ENCODE data around the gene CAPZB. TPM values are rescaled to one million over a fixed set of nuclear protein-coding genes. Genes with fewer than 3 reads are reported as not detected.

The CAPZB gene
- total and polyA plus RNA-seq, 7 donors: 128 to 454 (median 214) TPM

GRCh38 chr1:19461220-19461554, 24.2 kb downstream of the CAPZB start:
- 76% methylated on average over 6 of the region's 6 CpGs for WGBS, 2 donors
- intact Hi-C loops (cut with DNase I): no loop called here
- peak overlapping the region in 2 of 4 donors; percentile 41 to 98 for H3K27ac ChIP-seq
- no peaks in the 10 kb centered on the region for H3K36me3 ChIP-seq
- no peak overlapping the region for H3K4me3 ChIP-seq
- no peak for DNase-seq
- peaks cover 0 to 87% (median 80%) of the 10 kb centered on the region in 4 donors for H3K4me1 ChIP-seq
- TF ChIP-seq EP300 (IDR thresholded peaks at IDR 0.05): no peak
- no peak for TF ChIP-seq CTCF (IDR thresholded peaks at IDR 0.05)
- no peak for TF ChIP-seq POLR2AphosphoS5 (IDR thresholded peaks at IDR 0.05)
- no peak for TF ChIP-seq POLR2A (IDR thresholded peaks at IDR 0.05)
- H3K9me3 ChIP-seq: no peaks in the 10 kb centered on the region
- no peaks in the 10 kb centered on the region for H3K27me3 ChIP-seq

- WGBS, 2 donors: 74 to 77% methylated on average over 12 of the region's 12 CpGs
- H3K27me3 ChIP-seq: no peaks in the 10 kb centered on the region
- H3K27ac ChIP-seq: peak overlapping the region in 2 of 4 donors; percentile 41 to 98
- peaks cover 0 to 87% (median 80%) of the 10 kb centered on the region in 4 donors for H3K4me1 ChIP-seq
- H3K4me3 ChIP-seq: no peak overlapping the region
- DNase-seq: no peak
- TF ChIP-seq POLR2A (IDR thresholded peaks at IDR 0.05): no peak
- no peak for TF ChIP-seq EP300 (IDR thresholded peaks at IDR 0.05)
- TF ChIP-seq POLR2AphosphoS5 (IDR thresholded peaks at IDR 0.05): no peak
- no peak for TF ChIP-seq CTCF (IDR thresholded peaks at IDR 0.05)
- intact Hi-C loops (cut with DNase I): no loop called here
- no peaks in the 10 kb centered on the region for H3K36me3 ChIP-seq
- H3K9me3 ChIP-seq: no peaks in the 10 kb centered on the region
Observed at GRCh38 chr1:19460535-19461219, 24.7 kb downstream of the CAPZB start.

DNA sequence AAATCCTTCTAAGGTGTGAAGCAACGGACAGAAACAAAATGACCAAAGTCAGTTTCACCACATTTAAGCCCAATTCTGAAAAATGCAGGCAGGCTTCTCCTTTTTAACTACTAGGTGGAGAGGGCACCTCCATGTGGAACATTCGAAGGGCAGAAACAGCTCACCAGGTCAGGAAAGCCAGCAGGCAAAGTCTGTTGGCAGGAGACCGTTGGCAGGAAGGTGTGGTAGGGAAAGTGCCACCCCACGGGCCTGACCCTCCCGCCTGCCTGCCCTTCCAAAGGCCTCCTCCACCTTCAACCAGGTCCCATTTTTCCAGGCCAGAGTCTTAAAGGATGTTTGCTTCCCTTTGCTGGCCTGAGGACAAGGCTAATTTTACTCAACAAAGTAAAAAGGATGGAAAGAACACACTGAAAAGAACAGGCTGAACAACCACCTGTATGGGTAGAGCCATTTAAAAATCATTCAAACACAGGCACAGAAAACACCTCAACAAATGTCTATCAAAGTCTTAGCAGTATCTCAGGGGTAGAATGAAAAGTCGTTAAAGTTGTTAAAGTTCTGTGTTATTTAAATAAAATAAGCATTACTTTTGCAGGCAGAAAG, 26.4 kb downstream of the CAPZB start:
- no peak for DNase-seq
- TF ChIP-seq CTCF (IDR thresholded peaks at IDR 0.05) (no peak), EP300 (IDR thresholded peaks at IDR 0.05) (no peak), POLR2A (IDR thresholded peaks at IDR 0.05) (no peak)
- WGBS, 2 donors: 12 to 50% methylated on average over 6 of the region's 6 CpGs

DNA sequence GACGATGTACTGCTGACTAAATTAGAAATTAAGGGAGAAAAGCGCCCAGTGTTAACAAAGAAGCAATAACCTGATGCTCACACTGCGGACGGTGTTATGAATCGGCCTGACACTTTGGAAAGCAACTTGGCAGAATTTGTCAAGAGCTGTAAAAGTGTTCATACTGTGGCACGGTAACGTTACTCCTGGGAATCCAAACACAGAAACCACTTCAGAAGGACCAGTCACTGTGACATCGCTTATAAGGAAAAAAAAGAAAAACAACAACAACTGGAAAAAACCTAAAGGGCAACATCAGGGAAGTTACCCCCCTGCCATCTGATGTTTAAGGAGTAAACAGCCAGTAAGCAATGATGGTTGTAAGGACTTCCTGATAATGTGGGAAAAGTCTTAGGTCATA, 27.7 kb downstream of the CAPZB start:
- intact Hi-C loops (cut with DNase I): no loop called here
- Histone ChIP-seq H3K27ac (peak overlapping the region; percentile 61 to 98 (median 79)), H3K9me3 (no peaks in the 10 kb centered on the region), H3K27me3 (no peaks in the 10 kb centered on the region), H3K36me3 (no peaks in the 10 kb centered on the region), H3K4me1 (peaks cover 0 to 92% (median 92%) of the 10 kb centered on the region in 4 donors), H3K4me3 (no peak overlapping the region)
- no peak for TF ChIP-seq EP300 (IDR thresholded peaks at IDR 0.05)
- peak in 3 of 4 donors; percentile 23 to 27 (median 23) for TF ChIP-seq POLR2AphosphoS5 (IDR thresholded peaks at IDR 0.05)
- no peak for DNase-seq
- WGBS, 2 donors: 71 to 79% methylated on average over 8 of the region's 8 CpGs

More for the DNA sequence above, 26.4 kb downstream of the CAPZB start:
- no peaks in the 10 kb centered on the region for H3K27me3 ChIP-seq
- peaks cover 0 to 92% (median 91%) of the 10 kb centered on the region in 4 donors for H3K4me1 ChIP-seq
- H3K4me3 ChIP-seq: no peak overlapping the region
- intact Hi-C loops (cut with DNase I): no loop called here
- H3K27ac ChIP-seq: peak overlapping the region; percentile 61 to 98 (median 79)
- no peaks in the 10 kb centered on the region for H3K9me3 ChIP-seq
- no peaks in the 10 kb centered on the region for H3K36me3 ChIP-seq

DNA sequence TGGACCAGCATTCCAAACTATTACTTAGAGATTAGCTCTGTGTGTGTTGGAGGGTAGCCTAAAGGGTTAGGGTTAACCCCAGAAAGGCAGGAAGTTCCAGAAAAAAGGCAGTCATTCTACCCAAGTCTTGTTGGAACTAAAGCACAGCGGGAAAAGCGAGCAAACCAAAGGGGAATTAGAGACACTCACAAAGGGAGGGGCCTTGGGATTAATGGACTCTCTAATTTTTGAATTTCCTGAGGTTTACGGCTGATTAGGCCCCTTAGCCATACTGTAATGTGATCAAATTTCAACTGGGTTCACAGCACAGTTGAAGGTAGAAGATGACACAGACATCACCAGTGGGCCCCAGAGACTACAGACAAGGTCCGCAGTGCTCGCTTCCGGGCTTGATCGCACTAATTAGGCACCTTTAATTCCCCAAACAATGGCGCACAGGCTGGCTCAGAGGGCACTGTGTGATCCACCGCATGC, 28.3 kb downstream of the CAPZB start:
- peaks cover 0 to 95% (median 94%) of the 10 kb centered on the region in 4 donors for H3K4me1 ChIP-seq
- H3K27me3 ChIP-seq: no peaks in the 10 kb centered on the region
- TF ChIP-seq POLR2A (IDR thresholded peaks at IDR 0.05): no peak
- TF ChIP-seq POLR2AphosphoS5 (IDR thresholded peaks at IDR 0.05): no peak
- TF ChIP-seq EP300 (IDR thresholded peaks at IDR 0.05): no peak
- no peak for TF ChIP-seq CTCF (IDR thresholded peaks at IDR 0.05)
- DNase-seq: no peak
- 92 to 96% methylated on average over 9 of the region's 9 CpGs for WGBS, 2 donors
- intact Hi-C loops (cut with DNase I): no loop called here
- no peaks in the 10 kb centered on the region for H3K36me3 ChIP-seq
- H3K4me3 ChIP-seq: no peak overlapping the region
- H3K27ac ChIP-seq: peak overlapping the region; percentile 61 to 98 (median 79)
- H3K9me3 ChIP-seq: no peaks in the 10 kb centered on the region

All from sigmoid colon (tissue), 7 donors.